Adrenal gland (tissue), 12 donors: Measurements from ENCODE around the gene AFAP1L1. TPM values are rescaled to one million over a fixed set of nuclear protein-coding genes. Genes with fewer than 3 reads are reported as not detected.

Experiments used
- DNase-seq, 7 donors: peaks; one replicate each; pipeline ENCODE4 v3.0.0-alpha.2; 2019 to 2020
- H3K27ac ChIP-seq, 5 donors: fragments of 200-600 bp; sonication (generic) in 4 of 5; 1 replicate in 3 of 5; 2 replicates in 2 of 5; pipeline versions ENCODE4 v1.5.1 to v1.8.0; 2016 to 2020; ENCODE audit warnings: mild to moderate bottlenecking in 1 of 5
- H3K27me3 ChIP-seq: fragments of 200-600 bp; 2 replicates; pipeline ENCODE4 v1.8.0; 2021
- H3K36me3 ChIP-seq, 2 donors: fragments of 200-600 bp; replicated peaks in 1 of 2; 1 replicate in 1 of 2; 2 replicates in 1 of 2; pipeline versions ENCODE4 v1.5.1 to v1.8.0; 2018 to 2022
- H3K4me1 ChIP-seq, 2 donors: fragments of 200-600 bp; replicated peaks in 1 of 2; 1 replicate in 1 of 2; 2 replicates in 1 of 2; pipeline versions ENCODE4 v1.5.1 to v1.8.0; 2018 to 2021
- H3K4me3 ChIP-seq, 4 donors: fragments of 200-600 bp; sonication (generic) in 3 of 4; one replicate each; pipeline ENCODE4 v1.5.1; 2016 to 2018
- H3K9me3 ChIP-seq, 3 donors: fragments of 200-600 bp; sonication (generic) in 1 of 3; replicated peaks in 1 of 3; 1 replicate in 2 of 3; 2 replicates in 1 of 3; pipeline versions ENCODE4 v1.5.1 to v1.8.0; 2016 to 2021
- CTCF ChIP-seq, 6 experiments: fragments of 450-650 bp in 4 of 6; fragments of 200-600 bp in 2 of 6; sonication (generic) in 1 of 6; IDR thresholded peaks; 1 replicate in 5 of 6; 2 replicates in 1 of 6; pipeline versions ENCODE4 v1.5.1 to v1.8.0; 2016 to 2021; ENCODE audit warnings: antibody characterized with exemption in 6 of 6, mild to moderate bottlenecking in 2 of 6, moderate library complexity in 1 of 6
- POLR2A ChIP-seq, 2 donors: fragments of 450-650 bp; IDR thresholded peaks; one replicate each; pipeline ENCODE4 v1.6.1; 2017; ENCODE audit warnings: antibody characterized with exemption in 2 of 2, mild to moderate bottlenecking in 2 of 2, moderate library complexity in 1 of 2
- WGBS, 4 donors: extraction: QIAGEN DNeasy Blood & Tissue Kit in 2 of 4; methylation state at CpG; one replicate each; pipeline versions ENCODE4 v1.1.5 to v1.1.7; 2013 to 2017; 5-methylcytosine and 5-hydroxymethylcytosine counted together
- intact Hi-C, 2 donors: fragments of 100-400 bp; cut with DNase I; formaldehyde crosslinking; loops; one replicate each; pipeline versions ENCODE4 v1.14.1 to v1.15.0; 2022 to 2023
- polyA plus RNA-seq, 3 donors: library from polyadenylated mRNA; stranded (reverse); fragments of 200-250 nt in 2 of 3; fragments of 350-450 nt in 1 of 3; fragmentation: Illumina TruSeq in 1 of 3; extraction: RNeasy Lipid Tissue Mini Kit (QIAGEN cat#74804) in 1 of 3; gene quantifications; one replicate each; pipeline ENCODE4 v1.2.3, GENCODE V29; 2013 to 2014
- total RNA-seq, 9 donors: library from RNA; depleted of rRNA in 4 of 9; stranded (reverse); fragments of >200 nt in 4 of 9; fragments of 120-200 nt in 1 of 9; fragmentation: NEBNext Ultra II Directional in 1 of 9; extraction: Animal tissue kit (Norgen Biotek cat#: 25700) in 1 of 9; gene quantifications; one replicate each; pipeline versions ENCODE4 v1.1.0 to v1.2.4, GENCODE V29; 2013 to 2023
- donor health status: healthy with polysubstance abuse.
- donor health status: Bipolar disorder and iron deficiency.
- donor health status: DM: yes; HTN: yes; CAD: no.
- donor health status: DM: no; HTN: no; CAD: no.
- donor health status: DM: no; HTN: no; CAD: no.
- donor health status: DM: yes; HTN: yes; CAD: no.

AFAP1L1 gene
- total and polyA plus RNA-seq, 12 donors = 4.3 to 13.4 (median 9.3) TPM

- Histone ChIP-seq H3K36me3 (no peaks in the 10 kb centered on the region), H3K4me1 (peaks cover 12 to 15% of the 10 kb centered on the region in 2 donors), H3K27me3 (no peaks in the 10 kb centered on the region), H3K27ac (no peak overlapping the region), H3K4me3 (no peak overlapping the region), H3K9me3 (no peaks in the 10 kb centered on the region)
- intact Hi-C loops = no loop called here
- DNase-seq = no peak
- TF ChIP-seq CTCF (IDR thresholded peaks at IDR 0.05) = no peak
Observed at GRCh38 chr5:149341876-149342275, 70.2 kb downstream of the AFAP1L1 start.

GRCh38 chr5:149344151-149344550, 72.5 kb downstream of the AFAP1L1 start:
- H3K4me3 ChIP-seq = peak overlapping the region in 1 of 4 donors; percentile 68
- intact Hi-C loops = no loop called here

GRCh38 chr5:149345147-149345891, 73.7 kb downstream of the AFAP1L1 start, which contains the start of gene GRPEL2:
GRPEL2 (plus strand) TSS chr5:149345499; CDS start chr5:149345540, 41 bp downstream.
- 1% methylated on average over 25 to 54 of the region's 54 CpGs for WGBS, 4 donors
- peaks cover 12 to 15% of the 10 kb centered on the region in 2 donors for H3K4me1 ChIP-seq
- intact Hi-C loops = no loop called here

More at GRCh38 chr5:149344151-149344550, 72.5 kb downstream of the AFAP1L1 start:
- TF ChIP-seq CTCF (IDR thresholded peaks at IDR 0.05) (no peak), POLR2A (IDR thresholded peaks at IDR 0.05) (no peak)
- Histone ChIP-seq H3K27ac (peak overlapping the region in 1 of 5 donors; percentile 61), H3K36me3 (peaks cover 0 to 10% of the 10 kb centered on the region in 2 donors), H3K9me3 (no peaks in the 10 kb centered on the region), H3K4me1 (peaks cover 12 to 15% of the 10 kb centered on the region in 2 donors), H3K27me3 (no peaks in the 10 kb centered on the region)
- DNase-seq = no peak
- WGBS, 4 donors = 71 to 87% (median 82%) methylated on average over 2 of the region's 2 CpGs

GRCh38 chr5:149345892-149346222, 74.2 kb downstream of the AFAP1L1 start:
- peaks cover 12 to 15% of the 10 kb centered on the region in 2 donors for H3K4me1 ChIP-seq
- H3K36me3 ChIP-seq = peaks cover 0 to 27% of the 10 kb centered on the region in 2 donors
- DNase-seq = peak in 1 of 7 donors; percentile 15
- TF ChIP-seq POLR2A (IDR thresholded peaks at IDR 0.05) (no peak), CTCF (IDR thresholded peaks at IDR 0.05) (no peak)
- no peaks in the 10 kb centered on the region for H3K9me3 ChIP-seq
- no peaks in the 10 kb centered on the region for H3K27me3 ChIP-seq
- peak overlapping the region; percentile 59 to 69 (median 64) for H3K4me3 ChIP-seq
- WGBS, 4 donors = 0 to 3% (median 1%) methylated on average over 10 to 11 of the region's 11 CpGs
- peak overlapping the region in 2 of 5 donors; percentile 61 to 76 for H3K27ac ChIP-seq
- intact Hi-C loops = no loop called here

More at GRCh38 chr5:149345147-149345891, 73.7 kb downstream of the AFAP1L1 start, which contains the start of gene GRPEL2:
- peak; percentile 23 to 47 for TF ChIP-seq POLR2A (IDR thresholded peaks at IDR 0.05)
- TF ChIP-seq CTCF (IDR thresholded peaks at IDR 0.05) = no peak
- peak; percentile 93 to 98 (median 97) for DNase-seq
- Histone ChIP-seq H3K27me3 (no peaks in the 10 kb centered on the region), H3K36me3 (peaks cover 0 to 21% of the 10 kb centered on the region in 2 donors), H3K4me3 (peak within 1 kb of the TSS; percentile 59 to 69 (median 64)), H3K9me3 (no peaks in the 10 kb centered on the region), H3K27ac (peak within 1 kb of the TSS in 2 of 5 donors; percentile 61 to 76)
